GM13977 (cell line): Measurements from ENCODE around the gene KIR3DL2.
"Not testable (repeated sequence)": the region's sequence is repeated elsewhere in the genome, so short reads cannot be mapped to it uniquely, and the experiment has no call there.

Experiments used
- DNase-seq: peaks from one replicate; pipeline ENCODE4 v3.0.0; 2012; ENCODE audit warnings: low spot score
- in situ Hi-C: fragments of 300-500 bp; cut with MboI; formaldehyde crosslinking; loops from one replicate; pipeline ENCODE4 v1.12.0; 2022; ENCODE audit warnings: low sequenced_read_pairs, low pct_unique_long_range_greater_than_20kb, mixed read lengths, inconsistent platforms; ENCODE audit not compliant: unreplicated experiment
- TF ChIP-seq, protein P1 (sequence below): IDR thresholded peaks from 2 replicates; pipeline ENCODE4 v1.5.1; 2012; ENCODE audit warnings: mild to moderate bottlenecking, control low read depth; ENCODE audit not compliant: insufficient read depth; ENCODE audit errors: extremely low read depth, missing control alignments

Gene KIR3DL2

DNA sequence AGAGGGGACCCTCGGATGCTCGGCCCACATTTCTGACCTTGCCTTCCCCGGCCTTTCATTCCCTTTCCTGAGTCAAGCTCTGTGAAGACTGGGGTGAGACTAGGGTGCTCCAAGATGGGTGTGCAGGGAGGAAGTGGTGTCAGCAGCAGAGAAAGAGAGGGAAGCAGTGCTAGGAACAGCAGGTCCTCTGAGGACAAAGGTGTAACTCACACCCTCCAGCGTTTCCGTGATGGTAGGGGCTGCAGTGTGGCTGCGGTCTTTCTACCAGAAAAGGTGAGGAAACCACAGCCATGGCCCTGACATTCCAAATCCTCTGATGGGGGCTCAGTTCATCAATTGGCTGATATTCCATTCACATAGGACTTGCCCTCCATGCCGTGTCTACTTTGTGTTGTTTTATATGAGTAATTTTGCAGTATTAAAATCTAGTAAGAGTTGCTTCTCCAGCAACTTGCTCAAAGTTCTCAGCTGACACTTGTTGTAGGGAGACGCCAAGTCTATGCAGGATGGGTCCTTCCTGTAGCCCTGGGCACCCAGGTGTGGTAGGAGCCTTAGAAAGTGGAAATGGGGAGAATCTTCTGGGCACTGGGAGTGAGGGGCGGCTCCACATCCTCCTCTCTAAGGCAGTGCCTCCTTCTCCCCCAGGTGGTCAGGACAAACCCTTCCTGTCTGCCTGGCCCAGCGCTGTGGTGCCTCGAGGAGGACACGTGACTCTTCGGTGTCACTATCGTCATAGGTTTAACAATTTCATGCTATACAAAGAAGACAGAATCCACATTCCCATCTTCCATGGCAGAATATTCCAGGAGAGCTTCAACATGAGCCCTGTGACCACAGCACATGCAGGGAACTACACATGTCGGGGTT lies 32.3 kb upstream of the KIR3DL2 start:
- TF ChIP-seq, protein P1, sequence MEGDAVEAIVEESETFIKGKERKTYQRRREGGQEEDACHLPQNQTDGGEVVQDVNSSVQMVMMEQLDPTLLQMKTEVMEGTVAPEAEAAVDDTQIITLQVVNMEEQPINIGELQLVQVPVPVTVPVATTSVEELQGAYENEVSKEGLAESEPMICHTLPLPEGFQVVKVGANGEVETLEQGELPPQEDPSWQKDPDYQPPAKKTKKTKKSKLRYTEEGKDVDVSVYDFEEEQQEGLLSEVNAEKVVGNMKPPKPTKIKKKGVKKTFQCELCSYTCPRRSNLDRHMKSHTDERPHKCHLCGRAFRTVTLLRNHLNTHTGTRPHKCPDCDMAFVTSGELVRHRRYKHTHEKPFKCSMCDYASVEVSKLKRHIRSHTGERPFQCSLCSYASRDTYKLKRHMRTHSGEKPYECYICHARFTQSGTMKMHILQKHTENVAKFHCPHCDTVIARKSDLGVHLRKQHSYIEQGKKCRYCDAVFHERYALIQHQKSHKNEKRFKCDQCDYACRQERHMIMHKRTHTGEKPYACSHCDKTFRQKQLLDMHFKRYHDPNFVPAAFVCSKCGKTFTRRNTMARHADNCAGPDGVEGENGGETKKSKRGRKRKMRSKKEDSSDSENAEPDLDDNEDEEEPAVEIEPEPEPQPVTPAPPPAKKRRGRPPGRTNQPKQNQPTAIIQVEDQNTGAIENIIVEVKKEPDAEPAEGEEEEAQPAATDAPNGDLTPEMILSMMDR = no peak
- in situ Hi-C loops = loop anchor here (5.0 kb wide), 1 partner anchor 34 kb away; the partner anchor contains the start of gene KIR3DL2
- DNase-seq = no peak

DNA sequence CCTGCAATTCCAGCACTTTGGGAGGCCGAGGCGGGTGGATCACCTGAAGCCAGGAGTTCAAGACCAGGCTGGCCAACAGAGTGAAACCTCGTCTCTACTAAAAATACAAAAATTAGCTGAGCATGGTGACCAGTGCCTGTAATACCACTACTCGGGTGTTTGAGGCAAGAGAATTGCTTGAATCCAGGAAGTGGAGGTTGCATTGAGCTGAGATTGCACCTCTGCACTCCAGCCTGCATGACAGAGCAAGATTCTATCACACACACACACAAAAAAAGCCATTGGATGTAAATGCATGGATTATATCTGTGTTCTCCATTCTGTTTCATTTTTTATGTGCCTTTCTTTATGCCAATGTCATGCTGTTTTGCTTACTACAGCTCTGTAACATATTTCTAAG lies 25.8 kb upstream of the KIR3DL2 start:
- in situ Hi-C loops, DNase-seq: not testable (repeated sequence)

DNA sequence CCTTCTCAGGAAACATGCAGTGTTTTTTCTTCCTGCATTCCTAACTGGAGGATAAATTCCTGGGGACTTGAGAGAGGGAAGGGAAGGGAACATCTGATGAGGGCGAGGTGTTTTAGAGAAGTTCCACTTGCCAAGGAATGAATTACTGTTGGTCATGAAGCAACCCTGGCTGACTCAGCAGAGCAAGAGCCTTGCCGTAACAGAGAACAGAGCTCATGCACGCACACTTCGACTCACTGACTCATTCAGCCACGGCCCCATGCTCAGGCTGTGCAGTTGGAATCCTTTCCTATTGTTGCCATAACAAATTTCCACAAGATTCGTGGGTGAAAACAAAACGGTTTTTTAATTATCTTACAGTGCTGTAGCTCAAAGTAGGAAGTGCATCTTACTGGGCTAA lies 24.9 kb upstream of the KIR3DL2 start:
- DNase-seq, in situ Hi-C loops: not testable (repeated sequence)

DNA sequence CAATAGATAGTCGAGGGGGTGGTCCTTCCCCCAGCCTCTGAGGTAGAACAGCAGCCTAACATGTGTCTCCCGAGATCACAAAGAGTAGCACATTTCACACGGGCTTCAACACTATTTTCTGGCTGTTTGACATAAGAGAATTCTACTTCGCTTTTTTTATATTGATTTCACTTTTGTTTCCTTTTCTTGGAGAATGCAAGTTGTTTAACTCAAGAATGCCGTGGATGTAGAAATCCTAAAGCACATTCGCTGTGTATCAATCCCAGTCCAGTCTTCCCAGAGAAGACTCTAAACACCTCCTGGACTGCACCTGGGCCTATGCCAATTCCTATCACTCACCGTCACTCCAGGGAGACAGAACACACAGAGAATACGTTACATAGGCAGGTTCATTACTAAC lies 22.2 kb upstream of the KIR3DL2 start:
- DNase-seq, in situ Hi-C loops: not testable (repeated sequence)

DNA sequence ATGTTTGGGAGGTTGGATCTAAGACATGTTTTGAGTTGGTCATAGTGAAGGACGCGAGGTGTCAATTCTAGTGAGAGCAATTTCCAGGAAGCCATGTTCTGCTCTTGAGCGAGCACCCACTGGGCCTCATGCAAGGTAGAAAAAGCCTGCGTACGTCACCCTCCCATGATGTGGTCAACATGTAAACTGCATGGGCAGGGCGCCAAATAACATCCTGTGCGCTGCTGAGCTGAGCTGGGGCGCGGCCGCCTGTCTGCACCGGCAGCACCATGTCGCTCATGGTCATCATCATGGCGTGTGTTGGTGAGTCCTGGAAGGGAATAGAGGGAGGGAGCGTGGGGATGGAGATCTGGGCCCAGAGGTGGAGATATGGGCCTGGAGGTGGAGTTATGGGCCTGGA lies 17.7 kb upstream of the KIR3DL2 start, which contains the start of gene KIR2DS4:
TSS of gene KIR2DS4 (plus strand) at position 181 of the 400 bp plus-strand sequence.
- in situ Hi-C loops, DNase-seq: not testable (repeated sequence)

DNA sequence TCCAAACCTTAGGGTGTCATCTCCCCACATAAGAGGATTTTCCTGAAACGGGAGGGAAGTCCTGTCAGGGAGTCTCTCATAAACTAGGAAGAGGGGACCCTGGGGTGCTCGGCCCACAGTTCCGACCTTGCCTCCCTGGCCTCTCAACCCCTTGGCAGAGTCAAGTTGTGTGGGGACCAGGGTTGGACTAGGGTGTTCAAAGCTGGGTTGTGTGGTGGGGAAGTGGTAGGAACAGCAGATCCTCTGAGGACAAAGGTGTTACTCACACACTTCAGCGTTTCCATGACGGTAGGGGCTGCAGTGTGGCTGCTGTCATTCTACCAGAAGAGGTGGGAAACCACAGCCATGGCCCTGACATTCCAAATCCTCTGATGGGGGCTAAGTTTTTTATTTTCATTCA lies 15.1 kb upstream of the KIR3DL2 start:
- in situ Hi-C loops, DNase-seq: not testable (repeated sequence)

DNA sequence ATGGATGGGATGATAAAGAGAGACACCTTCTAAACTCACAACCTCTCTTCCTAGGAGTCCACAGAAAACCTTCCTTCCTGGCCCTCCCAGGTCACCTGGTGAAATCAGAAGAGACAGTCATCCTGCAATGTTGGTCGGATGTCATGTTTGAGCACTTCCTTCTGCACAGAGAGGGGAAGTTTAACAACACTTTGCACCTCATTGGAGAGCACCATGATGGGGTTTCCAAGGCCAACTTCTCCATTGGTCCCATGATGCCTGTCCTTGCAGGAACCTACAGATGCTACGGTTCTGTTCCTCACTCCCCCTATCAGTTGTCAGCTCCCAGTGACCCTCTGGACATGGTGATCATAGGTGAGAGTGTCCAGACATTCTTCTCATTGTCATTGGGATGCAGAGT lies 12.7 kb upstream of the KIR3DL2 start:
- in situ Hi-C loops, DNase-seq: not testable (repeated sequence)

DNA sequence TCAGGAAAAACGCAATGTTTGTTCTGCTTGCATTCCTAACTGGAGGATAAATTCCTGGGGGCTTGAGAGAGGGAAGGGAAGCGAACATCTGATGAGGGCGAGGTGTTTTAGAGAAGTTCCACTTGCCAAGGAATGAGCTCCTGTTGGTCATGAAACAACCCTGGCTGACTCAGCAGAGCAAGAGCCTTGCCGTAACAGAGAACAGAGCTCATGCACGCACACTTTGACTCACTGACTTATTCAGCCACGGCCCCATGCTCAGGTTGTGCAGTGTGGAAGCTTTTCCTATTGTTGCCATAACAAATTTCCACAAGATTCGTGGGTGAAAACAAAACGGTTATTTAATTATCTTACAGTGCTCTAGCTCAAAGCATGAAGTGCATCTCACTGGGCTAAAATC lies 7.1 kb upstream of the KIR3DL2 start:
- in situ Hi-C loops, DNase-seq: not testable (repeated sequence)

DNA sequence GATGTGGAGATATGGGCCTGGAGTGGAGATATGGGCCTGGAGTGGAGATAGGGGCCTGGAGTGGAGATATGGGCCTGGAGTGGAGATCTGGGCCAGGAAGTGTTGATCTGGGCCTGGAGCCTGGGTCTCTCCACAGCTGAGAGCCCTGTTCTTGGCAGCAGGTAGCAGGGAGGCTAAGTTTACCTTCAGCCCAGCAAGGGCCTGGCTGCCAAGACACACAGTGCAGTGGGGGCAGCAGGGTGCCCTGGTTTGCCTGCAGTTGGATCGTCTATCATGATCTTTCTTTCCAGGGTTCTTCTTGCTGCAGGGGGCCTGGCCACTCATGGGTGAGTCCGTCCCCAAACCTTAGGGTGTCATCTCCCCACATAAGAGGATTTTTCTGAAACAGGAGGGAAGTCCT lies 687 bp downstream of the KIR3DL2 start:
- in situ Hi-C loops = loop anchor here (5.0 kb wide), 1 partner anchor 34 kb away; the partner anchor contains the start of gene KIR3DL1
- TF ChIP-seq, protein P1 = no peak
- no peak for DNase-seq

DNA sequence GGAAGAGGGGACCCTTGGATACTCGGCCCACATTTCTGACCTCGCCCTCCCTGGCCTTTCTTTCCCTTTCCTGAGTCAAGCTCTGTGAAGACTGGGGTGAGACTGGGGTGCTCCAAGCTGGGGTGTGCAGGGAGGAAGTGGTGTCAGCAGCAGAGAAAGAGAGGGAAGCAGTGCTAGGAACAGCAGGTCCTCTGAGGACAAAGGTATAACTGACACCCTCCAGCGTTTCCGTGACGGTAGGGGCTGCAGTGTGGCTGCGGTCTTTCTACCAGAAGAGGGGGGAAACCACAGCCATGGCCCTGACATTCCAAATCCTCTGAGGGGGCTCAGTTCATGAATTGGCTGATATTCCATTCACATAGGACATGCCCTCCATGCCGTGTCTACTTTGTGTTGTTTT lies 1.1 kb downstream of the KIR3DL2 start:
- TF ChIP-seq, protein P1 = no peak
- in situ Hi-C loops = loop anchor here (5.0 kb wide), 1 partner anchor 34 kb away; the partner anchor contains the start of gene KIR3DL1
- DNase-seq = no peak

DNA sequence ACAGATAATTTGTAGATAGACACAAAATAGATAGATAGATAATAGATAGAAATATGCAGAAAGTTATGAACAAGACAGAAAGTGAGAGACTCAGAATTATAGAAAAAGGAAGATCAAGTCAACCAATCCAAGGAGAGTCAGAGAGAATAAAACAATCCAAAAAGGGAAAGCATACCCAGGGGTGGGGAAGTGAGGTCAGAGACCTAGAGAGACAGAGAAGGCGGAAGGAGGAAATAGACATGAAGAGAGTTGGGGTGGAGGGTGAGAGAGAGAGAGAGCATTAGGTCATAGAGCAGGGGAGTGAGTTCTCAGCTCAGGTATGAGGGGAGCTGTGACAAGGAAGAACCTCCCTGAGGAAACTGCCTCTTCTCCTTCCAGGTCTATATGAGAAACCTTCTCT lies 5.0 kb downstream of the KIR3DL2 start:
- in situ Hi-C loops, DNase-seq: not testable (repeated sequence)

DNA sequence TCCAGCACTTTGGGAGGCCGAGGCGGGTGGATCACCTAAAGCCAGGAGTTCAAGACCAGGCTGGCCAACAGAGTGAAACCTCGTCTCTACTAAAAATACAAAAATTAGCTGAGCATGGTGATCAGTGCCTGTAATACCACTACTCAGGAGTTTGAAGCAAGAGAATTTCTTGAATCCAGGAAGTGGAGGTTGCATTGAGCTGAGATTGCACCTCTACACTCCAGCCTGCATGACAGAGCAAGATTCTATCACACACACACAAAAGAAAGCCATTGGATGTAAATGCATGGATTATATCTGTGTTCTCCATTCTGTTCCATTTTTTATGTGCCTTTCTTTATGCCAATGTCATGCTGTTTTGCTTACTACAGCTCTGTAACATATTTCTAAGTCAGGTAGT lies 8.2 kb downstream of the KIR3DL2 start:
- DNase-seq, in situ Hi-C loops: not testable (repeated sequence)

DNA sequence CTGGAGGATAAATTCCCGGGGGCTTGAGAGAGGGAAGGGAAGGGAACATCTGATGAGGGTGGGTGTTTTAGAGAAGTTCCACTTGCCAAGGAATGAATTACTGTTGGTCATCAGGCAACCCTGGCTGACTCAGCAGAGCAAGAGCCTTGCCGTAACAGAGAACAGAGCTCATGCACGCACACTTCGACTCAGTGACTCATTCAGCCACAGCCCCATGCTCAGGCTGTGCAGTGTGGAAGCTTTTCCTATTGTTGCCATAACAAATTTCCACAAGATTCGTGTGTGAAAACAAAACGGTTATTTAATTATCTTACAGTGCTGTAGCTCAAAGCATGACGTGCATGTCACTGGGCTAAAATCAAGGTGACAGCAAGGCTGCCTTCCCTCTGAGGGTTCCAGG lies 9.2 kb downstream of the KIR3DL2 start:
- DNase-seq, in situ Hi-C loops: not testable (repeated sequence)

DNA sequence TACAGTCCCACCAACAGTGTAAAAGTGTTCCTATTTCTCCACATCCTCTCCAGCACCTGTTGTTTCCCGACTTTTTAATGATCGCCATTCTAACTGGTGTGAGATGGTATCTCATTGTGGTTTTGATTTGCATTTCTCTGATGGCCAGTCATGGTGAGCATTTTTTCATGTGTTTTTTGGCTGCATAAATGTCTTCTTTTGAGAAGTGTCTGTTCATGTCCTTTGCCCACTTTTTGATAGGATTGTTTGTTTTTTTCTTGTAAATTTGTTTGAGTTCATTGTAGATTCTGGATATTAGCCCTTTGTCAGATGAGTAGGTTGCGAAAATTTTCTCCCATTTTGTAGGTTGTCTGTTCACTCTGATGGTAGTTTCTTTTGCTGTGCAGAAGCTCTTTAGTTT lies 13.2 kb downstream of the KIR3DL2 start:
- in situ Hi-C loops, DNase-seq: not testable (repeated sequence)
